ENCODE measurements around the gene BAAT.

DNA sequence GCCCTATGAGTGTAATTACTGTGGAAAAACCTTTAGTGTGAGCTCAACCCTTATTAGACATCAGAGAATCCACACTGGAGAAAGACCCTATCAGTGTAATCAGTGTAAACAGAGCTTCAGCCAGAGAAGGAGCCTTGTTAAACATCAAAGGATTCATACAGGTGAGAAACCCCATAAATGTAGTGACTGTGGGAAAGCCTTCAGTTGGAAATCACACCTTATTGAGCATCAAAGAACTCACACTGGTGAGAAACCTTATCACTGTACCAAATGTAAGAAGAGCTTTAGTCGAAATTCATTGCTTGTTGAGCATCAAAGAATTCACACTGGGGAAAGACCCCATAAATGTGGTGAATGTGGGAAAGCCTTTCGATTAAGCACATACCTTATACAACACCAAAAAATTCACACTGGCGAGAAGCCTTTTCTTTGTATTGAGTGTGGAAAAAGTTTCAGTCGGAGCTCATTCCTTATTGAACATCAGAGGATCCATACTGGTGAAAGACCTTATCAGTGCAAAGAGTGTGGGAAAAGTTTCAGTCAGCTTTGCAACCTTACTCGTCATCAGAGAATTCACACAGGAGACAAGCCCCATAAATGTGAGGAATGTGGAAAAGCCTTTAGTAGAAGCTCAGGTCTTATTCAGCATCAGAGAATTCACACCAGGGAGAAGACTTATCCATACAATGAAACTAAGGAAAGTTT lies 23.7 kb upstream of the BAAT start:
- TF ChIP-seq CTCF (conservative IDR thresholded peaks at IDR 0.05; ENCODE audit: low read depth, low read length) (no peak), RAD21 (IDR thresholded peaks at IDR 0.05; ENCODE audit: low read length) (no peak), BHLHE40 (IDR thresholded peaks at IDR 0.05; ENCODE audit: low read depth, low read length) (no peak), MXI1 (IDR thresholded peaks at IDR 0.05; ENCODE audit: borderline replicate concordance, low read depth, low read length) (no peak), MAFK (IDR thresholded peaks at IDR 0.05; ENCODE audit: low read depth, low read length) (no peak), CHD1 (IDR thresholded peaks at IDR 0.05; ENCODE audit: low read depth, low read length) (no peak), MAZ (IDR thresholded peaks at IDR 0.05; ENCODE audit: borderline replicate concordance, low read depth, low read length) (no peak), POLR2A (IDR thresholded peaks at IDR 0.05; ENCODE audit: low read depth, low read length) (no peak), RCOR1 (IDR thresholded peaks at IDR 0.05; ENCODE audit: insufficient replicate concordance, low read length) (no peak), NFE2L2 (IDR thresholded peaks at IDR 0.05; ENCODE audit: low read depth, low read length) (no peak), USF2 (IDR thresholded peaks at IDR 0.05; ENCODE audit: low read depth, low read length) (no peak), SMC3 (IDR thresholded peaks at IDR 0.05; ENCODE audit: low read depth, low read length) (no peak), FOS (IDR thresholded peaks at IDR 0.05; ENCODE audit: low read depth, low read length) (no peak)

Measured in IMR-90 (cell line).